Liver (tissue), 3 donors: ENCODE data around the gene IGDCC3.

Source experiments
- FOXA1 ChIP-seq: IDR thresholded peaks from 2 replicates; pipeline ENCODE4 v1.6.1; 2016; ENCODE audit warnings: antibody characterized with exemption
- GABPA ChIP-seq, 2 donors: IDR thresholded peaks in 1 of 2; conservative IDR thresholded peaks in 1 of 2; 2 replicates each; pipeline ENCODE4 v1.6.1; 2016; ENCODE audit warnings: antibody characterized with exemption in 2 of 2, mild to moderate bottlenecking in 1 of 2, moderate library complexity in 1 of 2
- JUND ChIP-seq, 2 donors: IDR thresholded peaks; 2 replicates each; pipeline ENCODE4 v1.6.1; 2016; ENCODE audit warnings: antibody characterized with exemption in 2 of 2
- NR2F2 ChIP-seq: IDR thresholded peaks from 2 replicates; pipeline ENCODE4 v1.6.1; 2016; ENCODE audit warnings: antibody characterized with exemption
- RAD21 ChIP-seq, 2 donors: IDR thresholded peaks; 2 replicates each; pipeline ENCODE4 v1.6.1; 2016; ENCODE audit warnings: antibody characterized with exemption in 2 of 2, mild to moderate bottlenecking in 2 of 2
- REST ChIP-seq: IDR thresholded peaks from 2 replicates; pipeline ENCODE4 v1.6.1; 2016; ENCODE audit warnings: antibody characterized with exemption, mild to moderate bottlenecking
- SP1 ChIP-seq: IDR thresholded peaks from 2 replicates; pipeline ENCODE4 v1.6.1; 2018; ENCODE audit warnings: antibody characterized with exemption, mild to moderate bottlenecking
- YY1 ChIP-seq: IDR thresholded peaks from 2 replicates; pipeline ENCODE4 v1.6.1; 2016; ENCODE audit warnings: antibody characterized with exemption, mild to moderate bottlenecking
- ZBTB33 ChIP-seq: IDR thresholded peaks from 2 replicates; pipeline ENCODE4 v1.6.1; 2016; ENCODE audit warnings: antibody characterized with exemption
- TF ChIP-seq, protein P1 (sequence below): fragments of 150-350 bp; IDR thresholded peaks from 2 replicates; pipeline ENCODE4 v1.5.1; 2017; ENCODE audit warnings: improper control_type of control experiment, low read depth, low read length; ENCODE audit not compliant: missing input control
- donor health status: healthy.
- donor health status: healthy.

GRCh38 chr15:65337436-65338070, 40.2 kb downstream of the IGDCC3 start:
- TF ChIP-seq NR2F2 (no peak), REST (no peak), YY1 (no peak), ZBTB33 (no peak), FOXA1 (no peak), GABPA (IDR thresholded peaks at IDR 0.05 in 1 of 2, conservative IDR thresholded peaks at IDR 0.05 in 1 of 2) (no peak), JUND (IDR thresholded peaks at IDR 0.05) (no peak), SP1 (no peak), RAD21 (IDR thresholded peaks at IDR 0.05) (no peak)
- TF ChIP-seq, protein P1, sequence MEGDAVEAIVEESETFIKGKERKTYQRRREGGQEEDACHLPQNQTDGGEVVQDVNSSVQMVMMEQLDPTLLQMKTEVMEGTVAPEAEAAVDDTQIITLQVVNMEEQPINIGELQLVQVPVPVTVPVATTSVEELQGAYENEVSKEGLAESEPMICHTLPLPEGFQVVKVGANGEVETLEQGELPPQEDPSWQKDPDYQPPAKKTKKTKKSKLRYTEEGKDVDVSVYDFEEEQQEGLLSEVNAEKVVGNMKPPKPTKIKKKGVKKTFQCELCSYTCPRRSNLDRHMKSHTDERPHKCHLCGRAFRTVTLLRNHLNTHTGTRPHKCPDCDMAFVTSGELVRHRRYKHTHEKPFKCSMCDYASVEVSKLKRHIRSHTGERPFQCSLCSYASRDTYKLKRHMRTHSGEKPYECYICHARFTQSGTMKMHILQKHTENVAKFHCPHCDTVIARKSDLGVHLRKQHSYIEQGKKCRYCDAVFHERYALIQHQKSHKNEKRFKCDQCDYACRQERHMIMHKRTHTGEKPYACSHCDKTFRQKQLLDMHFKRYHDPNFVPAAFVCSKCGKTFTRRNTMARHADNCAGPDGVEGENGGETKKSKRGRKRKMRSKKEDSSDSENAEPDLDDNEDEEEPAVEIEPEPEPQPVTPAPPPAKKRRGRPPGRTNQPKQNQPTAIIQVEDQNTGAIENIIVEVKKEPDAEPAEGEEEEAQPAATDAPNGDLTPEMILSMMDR, result no peak
